ENCODE results near the gene B4GALNT2. TPM values are rescaled to one million over a fixed set of nuclear protein-coding genes. Genes with fewer than 3 reads are reported as not detected.
"Not testable (repeated sequence)": the region's sequence is repeated elsewhere in the genome, so short reads cannot be mapped to it uniquely, and the experiment has no call there.

The B4GALNT2 gene
- total RNA-seq, 2 donors from 2014 or later, result 0.02 to 0.05 TPM

GRCh38 chr17:49107211-49107557 is 25.4 kb upstream of the B4GALNT2 start:
- ATAC-seq (replicated peaks), result no peak
- Mint-ChIP-seq H3K9me3 (no peaks in the 10 kb centered on the region), H3K36me3 (ENCODE audit: low read depth) (no peaks in the 10 kb centered on the region), H3K4me3 (no peak overlapping the region), H3K27ac (no peak overlapping the region), H3K27me3 (peaks cover 3% of the 10 kb centered on the region), H3K4me1 (no peaks in the 10 kb centered on the region)

- ATAC-seq (replicated peaks), result no peak
- Mint-ChIP-seq H3K36me3 (ENCODE audit: low read depth) (no peaks in the 10 kb centered on the region), H3K4me3 (no peak overlapping the region), H3K27ac (no peak overlapping the region), H3K4me1 (no peaks in the 10 kb centered on the region), H3K9me3 (no peaks in the 10 kb centered on the region), H3K27me3 (peaks cover 3% of the 10 kb centered on the region)
Observed at GRCh38 chr17:49108318-49108717, 24.3 kb upstream of the B4GALNT2 start.

GRCh38 chr17:49110509-49110908 is 22.1 kb upstream of the B4GALNT2 start:
- Mint-ChIP-seq H3K9me3 (no peaks in the 10 kb centered on the region), H3K4me1 (no peaks in the 10 kb centered on the region), H3K27me3 (peaks cover 4% of the 10 kb centered on the region), H3K36me3 (ENCODE audit: low read depth) (no peaks in the 10 kb centered on the region), H3K27ac (no peak overlapping the region), H3K4me3 (no peak overlapping the region)
- no peak for ATAC-seq (replicated peaks)

- H3K4me3 Mint-ChIP-seq, result no peak overlapping the region
- no peaks in the 10 kb centered on the region for H3K4me1 Mint-ChIP-seq
- H3K9me3 Mint-ChIP-seq, result no peaks in the 10 kb centered on the region
- H3K27ac Mint-ChIP-seq, result no peak overlapping the region
- peaks cover 8% of the 10 kb centered on the region for H3K27me3 Mint-ChIP-seq
- H3K36me3 Mint-ChIP-seq (ENCODE audit: low read depth), result no peaks in the 10 kb centered on the region
- ATAC-seq (replicated peaks), result no peak
Observed at GRCh38 chr17:49111934-49112333, 20.6 kb upstream of the B4GALNT2 start.

- H3K9me3 Mint-ChIP-seq, result no peaks in the 10 kb centered on the region
- no peaks in the 10 kb centered on the region for H3K4me1 Mint-ChIP-seq
- H3K36me3 Mint-ChIP-seq (ENCODE audit: low read depth), result no peaks in the 10 kb centered on the region
- no peak overlapping the region for H3K27ac Mint-ChIP-seq
- H3K4me3 Mint-ChIP-seq, result no peak overlapping the region
- no peak for ATAC-seq (replicated peaks)
- H3K27me3 Mint-ChIP-seq, result peaks cover 13% of the 10 kb centered on the region
Observed at GRCh38 chr17:49112936-49113335, 19.6 kb upstream of the B4GALNT2 start.

- Mint-ChIP-seq H3K27me3 (peaks cover 17% of the 10 kb centered on the region), H3K27ac (no peak overlapping the region), H3K4me3 (no peak overlapping the region), H3K36me3 (ENCODE audit: low read depth) (no peaks in the 10 kb centered on the region), H3K9me3 (no peaks in the 10 kb centered on the region), H3K4me1 (no peaks in the 10 kb centered on the region)
- ATAC-seq (replicated peaks), result no peak
Observed at GRCh38 chr17:49114703-49115102, 17.9 kb upstream of the B4GALNT2 start.

GRCh38 chr17:49117587-49118230 is 14.9 kb upstream of the B4GALNT2 start:
- Mint-ChIP-seq H3K4me1 (no peaks in the 10 kb centered on the region), H3K9me3 (no peaks in the 10 kb centered on the region), H3K4me3 (no peak overlapping the region), H3K27ac (no peak overlapping the region), H3K27me3 (peaks cover 32% of the 10 kb centered on the region), H3K36me3 (ENCODE audit: low read depth) (no peaks in the 10 kb centered on the region)
- no peak for ATAC-seq (replicated peaks)

GRCh38 chr17:49120166-49120565 is 12.4 kb upstream of the B4GALNT2 start:
- H3K27me3 Mint-ChIP-seq, result peaks cover 28% of the 10 kb centered on the region

GRCh38 chr17:49121696-49122292 is 10.8 kb upstream of the B4GALNT2 start:
- Mint-ChIP-seq H3K4me3 (no peak overlapping the region), H3K27me3 (peaks cover 24% of the 10 kb centered on the region), H3K4me1 (no peaks in the 10 kb centered on the region), H3K27ac (no peak overlapping the region), H3K36me3 (ENCODE audit: low read depth) (no peaks in the 10 kb centered on the region), H3K9me3 (no peaks in the 10 kb centered on the region)
- ATAC-seq (replicated peaks), result no peak

More at GRCh38 chr17:49120166-49120565, 12.4 kb upstream of the B4GALNT2 start:
- Mint-ChIP-seq H3K36me3 (ENCODE audit: low read depth) (no peaks in the 10 kb centered on the region), H3K4me3 (no peak overlapping the region), H3K4me1 (no peaks in the 10 kb centered on the region), H3K9me3 (no peaks in the 10 kb centered on the region), H3K27ac (no peak overlapping the region)
- no peak for ATAC-seq (replicated peaks)

GRCh38 chr17:49122566-49122965 is 10.0 kb upstream of the B4GALNT2 start:
- Mint-ChIP-seq H3K9me3 (no peaks in the 10 kb centered on the region), H3K27me3 (peaks cover 23% of the 10 kb centered on the region), H3K27ac (no peak overlapping the region), H3K4me3 (no peak overlapping the region), H3K4me1 (no peaks in the 10 kb centered on the region), H3K36me3 (ENCODE audit: low read depth) (no peaks in the 10 kb centered on the region)
- no peak for ATAC-seq (replicated peaks)

GRCh38 chr17:49123061-49123460 is 9.5 kb upstream of the B4GALNT2 start:
- H3K9me3 Mint-ChIP-seq, result no peaks in the 10 kb centered on the region
- H3K27ac Mint-ChIP-seq, result no peak overlapping the region
- no peaks in the 10 kb centered on the region for H3K36me3 Mint-ChIP-seq (ENCODE audit: low read depth)
- ATAC-seq (replicated peaks), result no peak
- H3K4me3 Mint-ChIP-seq, result no peak overlapping the region
- H3K27me3 Mint-ChIP-seq, result peaks cover 21% of the 10 kb centered on the region
- no peaks in the 10 kb centered on the region for H3K4me1 Mint-ChIP-seq

- Mint-ChIP-seq H3K36me3 (ENCODE audit: low read depth) (no peaks in the 10 kb centered on the region), H3K27ac (no peak overlapping the region), H3K4me1 (no peaks in the 10 kb centered on the region), H3K4me3 (no peak overlapping the region), H3K27me3 (peaks cover 29% of the 10 kb centered on the region), H3K9me3 (no peaks in the 10 kb centered on the region)
- no peak for ATAC-seq (replicated peaks)
Observed at GRCh38 chr17:49125449-49125848, 7.1 kb upstream of the B4GALNT2 start.

- not testable (repeated sequence) for H3K27ac Mint-ChIP-seq; H3K36me3 Mint-ChIP-seq (ENCODE audit: low read depth); H3K4me3 Mint-ChIP-seq; H3K4me1 Mint-ChIP-seq; H3K9me3 Mint-ChIP-seq; ATAC-seq (replicated peaks)
- peaks cover 36% of the 10 kb centered on the region for H3K27me3 Mint-ChIP-seq
Observed at GRCh38 chr17:49126183-49126859, 6.2 kb upstream of the B4GALNT2 start.

- H3K4me3 Mint-ChIP-seq; H3K9me3 Mint-ChIP-seq; ATAC-seq (replicated peaks); H3K27ac Mint-ChIP-seq; H3K4me1 Mint-ChIP-seq; H3K36me3 Mint-ChIP-seq (ENCODE audit: low read depth): not testable (repeated sequence)
- H3K27me3 Mint-ChIP-seq, result peaks cover 43% of the 10 kb centered on the region
Observed at GRCh38 chr17:49129359-49129950, 3.1 kb upstream of the B4GALNT2 start.

- Mint-ChIP-seq H3K4me3 (no peak overlapping the region), H3K9me3 (no peaks in the 10 kb centered on the region), H3K36me3 (ENCODE audit: low read depth) (no peaks in the 10 kb centered on the region), H3K27ac (no peak overlapping the region), H3K4me1 (no peaks in the 10 kb centered on the region), H3K27me3 (peaks cover 43% of the 10 kb centered on the region)
- ATAC-seq (replicated peaks), result no peak
Observed at GRCh38 chr17:49130891-49131290, 1.7 kb upstream of the B4GALNT2 start.

All from activated T-helper 17 cell treated with anti-CD3 and anti-CD28 coated beads, Interleukin-2, amount 50 U/mL, for 72 hours (primary cell).